NOMO-1 treated with DMSO at 0.1 percent for 48 hours (cell line): Measurements from ENCODE around the gene CDK14.
A peak's percentile ranks its signal among the peaks of the same experiment; 100 is the strongest.
"Not testable (repeated sequence)": the region's sequence is repeated elsewhere in the genome, so short reads cannot be mapped to it uniquely, and the experiment has no call there.

Experiments used
- DNase-seq: peaks from one replicate; lab custom pipeline; 2025; ENCODE audit not compliant: unreplicated experiment; lab: John Stamatoyannopoulos, UW

Gene CDK14

DNA sequence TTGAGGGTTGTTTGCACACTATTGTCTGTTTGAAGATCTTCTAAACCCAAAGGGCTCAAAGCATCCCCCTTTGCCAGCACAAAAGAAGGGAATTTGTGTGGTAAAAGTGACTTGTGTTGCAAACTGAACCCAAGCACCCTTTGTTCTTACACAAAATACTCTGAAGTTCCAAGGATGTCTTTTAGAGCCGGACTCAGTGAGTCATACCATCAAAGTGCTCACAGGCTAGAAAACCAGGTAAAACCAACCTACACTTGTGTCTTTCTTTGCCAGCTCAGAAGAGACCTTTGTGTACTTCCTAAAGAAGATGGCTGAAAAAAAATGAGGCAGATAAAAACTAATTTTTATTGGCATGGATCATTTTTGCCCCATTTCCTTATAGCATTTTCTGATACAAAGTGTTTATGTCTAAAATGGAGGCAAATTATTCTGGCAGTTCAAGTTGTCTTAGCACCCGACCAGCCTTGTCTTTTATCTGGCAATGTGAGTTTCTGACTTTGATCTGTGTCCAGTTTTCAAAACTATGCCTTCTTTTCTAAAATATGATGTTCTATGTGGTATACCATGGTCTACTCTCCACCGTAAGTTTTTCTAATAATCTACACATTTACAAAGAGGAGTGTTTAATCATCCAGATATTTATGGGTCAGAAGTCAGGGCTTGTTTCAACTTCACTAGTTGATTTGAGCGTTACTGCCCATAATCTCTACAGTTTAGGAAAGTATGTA, 539.7 kb downstream of the CDK14 start:
- no peak for DNase-seq

DNA sequence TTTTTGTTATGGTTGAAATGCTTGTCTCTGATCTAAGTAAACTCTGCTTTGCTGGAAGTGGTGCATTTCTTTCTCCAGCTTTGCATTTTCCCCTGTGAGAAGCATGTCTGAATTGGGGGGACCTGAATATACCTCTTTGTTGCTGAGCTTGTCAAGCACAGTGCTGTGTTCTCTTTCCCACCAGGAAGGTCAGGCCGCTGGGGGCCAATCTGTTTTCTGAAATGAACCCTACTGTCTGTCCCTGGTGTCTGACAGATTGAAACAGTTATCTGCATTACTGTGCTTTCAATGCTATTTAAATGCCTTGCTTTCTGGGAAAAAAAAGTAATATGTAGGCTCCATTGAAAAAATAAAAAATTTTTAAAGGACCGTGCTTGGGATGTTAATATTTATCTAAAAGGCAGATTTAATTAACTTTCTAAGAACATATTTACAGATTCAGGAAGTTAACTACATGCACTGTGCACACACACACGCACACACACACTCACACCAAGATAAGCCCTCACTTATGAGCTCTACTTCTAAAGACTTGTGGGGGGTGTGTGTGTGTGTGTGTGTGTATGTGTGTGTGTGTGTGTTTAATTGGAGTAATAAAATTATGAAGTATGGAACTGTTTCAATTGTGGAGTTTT, 541.1 kb downstream of the CDK14 start:
- no peak for DNase-seq

- DNase-seq = no peak
Measured at GRCh38 chr7:91137788-91138368, 541.8 kb downstream of the CDK14 start.

GRCh38 chr7:91140286-91140685, 544.2 kb downstream of the CDK14 start:
- DNase-seq = no peak

- peak; percentile 87 for DNase-seq
Measured at GRCh38 chr7:91140982-91141381, 544.9 kb downstream of the CDK14 start.

- no peak for DNase-seq
Measured at GRCh38 chr7:91142743-91143142, 546.6 kb downstream of the CDK14 start.

DNA sequence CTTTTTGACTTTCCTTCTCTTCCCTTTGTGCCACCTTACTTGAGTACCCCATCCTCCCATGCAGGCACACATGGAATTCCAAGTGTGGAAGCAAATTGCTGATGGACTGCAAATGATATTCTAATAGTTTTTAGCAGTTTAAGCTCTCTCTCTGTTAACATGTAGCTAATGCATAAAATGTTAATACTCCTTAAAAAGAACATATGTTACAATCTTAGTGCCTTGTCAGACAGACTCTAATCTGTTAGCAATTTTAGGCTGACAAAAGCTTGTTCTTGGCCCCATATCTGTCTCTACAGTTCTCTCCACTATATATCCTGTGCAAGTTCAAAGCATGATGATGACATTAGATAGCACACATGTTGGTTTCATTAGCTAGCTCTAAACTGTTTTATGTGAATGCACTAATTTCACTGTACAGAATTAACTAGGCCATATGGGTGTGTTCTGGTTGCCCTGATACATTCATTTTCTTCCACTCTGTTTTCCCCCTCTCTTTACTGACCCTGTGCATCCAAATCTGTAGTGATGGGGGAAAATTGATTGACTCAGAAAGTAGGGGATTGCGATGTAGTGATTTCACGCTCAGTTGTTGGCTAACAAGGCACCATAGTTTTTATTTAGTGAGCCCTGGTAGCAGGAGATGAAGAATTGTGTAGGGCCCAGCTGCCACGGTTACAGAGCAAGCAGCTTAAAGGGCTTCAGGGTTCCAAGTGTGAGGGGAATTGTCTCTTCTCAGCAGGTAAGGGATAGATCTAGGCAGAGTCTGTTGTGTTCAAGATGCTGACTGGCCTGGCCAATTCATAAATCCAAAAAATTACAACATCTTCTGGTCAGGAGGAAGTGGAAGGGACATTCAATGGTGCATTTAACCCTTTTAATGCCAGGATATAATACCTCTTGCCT, 553.5 kb downstream of the CDK14 start:
- no peak for DNase-seq

GRCh38 chr7:91151916-91152315, 555.8 kb downstream of the CDK14 start:
- DNase-seq = peak; percentile 13

- no peak for DNase-seq
Measured at GRCh38 chr7:91156316-91157185, 560.4 kb downstream of the CDK14 start.

GRCh38 chr7:91157579-91158320, 561.6 kb downstream of the CDK14 start:
- DNase-seq = no peak

GRCh38 chr7:91162436-91162835, 566.3 kb downstream of the CDK14 start:
- DNase-seq = peak; percentile 58

GRCh38 chr7:91164506-91164905, 568.4 kb downstream of the CDK14 start:
- no peak for DNase-seq

GRCh38 chr7:91165006-91165845, 569.1 kb downstream of the CDK14 start:
- DNase-seq = peak; percentile 95

GRCh38 chr7:91165846-91166230, 569.7 kb downstream of the CDK14 start:
- DNase-seq = peak; percentile 78

- DNase-seq = no peak
Measured at GRCh38 chr7:91168871-91169829, 573.0 kb downstream of the CDK14 start.

- DNase-seq = no peak
Measured at GRCh38 chr7:91169830-91170191, 573.7 kb downstream of the CDK14 start.

DNA sequence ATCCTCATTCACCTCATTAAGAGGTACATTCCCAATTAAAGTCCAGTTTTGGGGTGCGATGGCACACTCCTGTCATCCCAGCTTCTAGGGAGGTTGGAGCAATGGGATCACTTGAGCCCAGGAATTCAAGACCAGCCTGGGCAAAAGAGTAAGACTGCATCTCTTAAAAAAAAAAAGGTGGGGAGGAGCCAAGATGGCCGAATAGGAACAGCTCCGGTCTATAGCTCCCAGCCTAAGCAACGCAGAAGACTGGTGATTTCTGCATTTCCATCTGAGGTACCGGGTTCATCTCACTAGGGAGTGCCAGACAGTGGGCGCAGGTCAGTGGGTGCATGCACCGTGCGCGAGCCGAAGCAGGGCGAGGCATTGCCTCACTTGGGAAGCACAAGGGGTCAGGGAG, 577.1 kb downstream of the CDK14 start:
- DNase-seq = not testable (repeated sequence)

- peak; percentile 55 for DNase-seq
Measured at GRCh38 chr7:91180746-91181145, 584.6 kb downstream of the CDK14 start.
